GM23338 (cell line): Measurements from ENCODE around the gene GSG1L. TPM values are rescaled to one million over a fixed set of nuclear protein-coding genes. Genes with fewer than 3 reads are reported as not detected.

ENCODE experiments used
- ATAC-seq: fragments of 200-7000 bp; cut with Tn5 transposase; 3 replicates; pipeline ENCODE4 v1.9.1; 2020
- DNase-seq: peaks from one replicate; pipeline ENCODE4 v3.0.0-alpha.2; 2015; ENCODE audit warnings: low spot score
- H2AFZ ChIP-seq: fragments of 200-600 bp; sonication (generic); 2 replicates; pipeline ENCODE4 v1.8.0; 2016; ENCODE audit warnings: antibody characterized with exemption, mild to moderate bottlenecking, moderate library complexity
- H3F3A ChIP-seq: fragments of 200-600 bp; sonication (generic); replicated peaks from 2 replicates; pipeline ENCODE4 v1.8.0; 2017; ENCODE audit warnings: antibody characterized with exemption, mixed run types, low read depth
- H3K27ac ChIP-seq: fragments of 200-600 bp; sonication (generic); 2 replicates; pipeline ENCODE4 v1.6.1; 2016; ENCODE audit warnings: low read depth
- H3K27me3 ChIP-seq: fragments of 200-600 bp; sonication (generic); 2 replicates; pipeline ENCODE4 v1.8.0; 2016; ENCODE audit warnings: mild to moderate bottlenecking, mixed run types, moderate library complexity; ENCODE audit not compliant: insufficient read depth
- H3K36me3 ChIP-seq: fragments of 200-600 bp; sonication (generic); 2 replicates; pipeline ENCODE4 v1.8.0; 2016; ENCODE audit warnings: mild to moderate bottlenecking; ENCODE audit not compliant: insufficient read depth
- H3K4me1 ChIP-seq: fragments of 200-600 bp; sonication (generic); 2 replicates; pipeline ENCODE4 v1.8.0; 2016; ENCODE audit warnings: mild to moderate bottlenecking, moderate library complexity; ENCODE audit not compliant: insufficient read depth
- H3K4me2 ChIP-seq: fragments of 200-600 bp; sonication (generic); 2 replicates; pipeline ENCODE4 v1.7.1; 2017; ENCODE audit warnings: mixed run types
- H3K4me3 ChIP-seq: fragments of 200-600 bp; sonication (generic); 2 replicates; pipeline ENCODE4 v1.6.1; 2016; ENCODE audit warnings: mixed run types
- H3K79me2 ChIP-seq: fragments of 200-600 bp; sonication (generic); replicated peaks from 2 replicates; pipeline ENCODE4 v1.8.0; 2017; ENCODE audit warnings: mild to moderate bottlenecking; ENCODE audit not compliant: insufficient read depth
- H3K9me2 ChIP-seq: fragments of 200-600 bp; sonication (generic); 2 replicates; pipeline ENCODE4 v1.8.0; 2017; ENCODE audit not compliant: insufficient read depth
- H4K20me1 ChIP-seq: fragments of 200-600 bp; sonication (generic); replicated peaks from 2 replicates; pipeline ENCODE4 v1.8.0; 2017; ENCODE audit warnings: mild to moderate bottlenecking; ENCODE audit not compliant: insufficient read depth
- H3K27ac Mint-ChIP-seq: 2 replicates; pipeline ENCODE4 v1.8.0; 2020; ENCODE audit warnings: inconsistent platforms, mild to moderate bottlenecking, moderate library complexity, mixed read lengths
- H3K27me3 Mint-ChIP-seq: 3 replicates; pipeline ENCODE4 v1.8.0; 2022; ENCODE audit warnings: low read depth, mild to moderate bottlenecking, moderate library complexity, mixed read lengths, inconsistent platforms; ENCODE audit not compliant: insufficient read depth, poor library complexity
- H3K36me3 Mint-ChIP-seq: 3 replicates; pipeline ENCODE4 v1.8.0; 2021; ENCODE audit warnings: low read depth, mild to moderate bottlenecking, inconsistent platforms, moderate library complexity, mixed read lengths
- H3K4me1 Mint-ChIP-seq: 3 replicates; pipeline ENCODE4 v1.8.0; 2020; ENCODE audit warnings: mild to moderate bottlenecking, inconsistent platforms, mixed read lengths
- H3K4me3 Mint-ChIP-seq: 3 replicates; pipeline ENCODE4 v1.8.0; 2021; ENCODE audit warnings: moderate library complexity, mild to moderate bottlenecking, inconsistent platforms, mixed read lengths
- H3K9me3 Mint-ChIP-seq: 3 replicates; pipeline ENCODE4 v1.8.0; 2020; ENCODE audit warnings: moderate library complexity, mild to moderate bottlenecking, inconsistent platforms, mixed read lengths
- CREB1 ChIP-seq: fragments of 250-450 bp; sonication (Bioruptor Pico); IDR thresholded peaks from 2 replicates; pipeline ENCODE4 v1.5.0; 2020; ENCODE audit warnings: low read depth, mild to moderate bottlenecking, moderate library complexity
- ETS1 ChIP-seq: IDR thresholded peaks from 2 replicates; pipeline ENCODE4 v1.6.1; 2016; ENCODE audit warnings: antibody characterized with exemption
- EZH2 ChIP-seq: fragments of 200-600 bp; sonication (generic); IDR thresholded peaks from one replicate; pipeline ENCODE4 v1.8.0; 2017; ENCODE audit warnings: antibody characterized with exemption, mild to moderate bottlenecking, low read depth; ENCODE audit not compliant: unreplicated experiment
- EZH2phosphoT487 ChIP-seq: fragments of 200-600 bp; sonication (generic); IDR thresholded peaks from one replicate; pipeline ENCODE4 v1.8.1; 2018; ENCODE audit warnings: antibody characterized with exemption; ENCODE audit not compliant: unreplicated experiment
- JUNB ChIP-seq: IDR thresholded peaks from one replicate; pipeline ENCODE4 v1.6.1; 2016; ENCODE audit warnings: antibody characterized with exemption; ENCODE audit not compliant: unreplicated experiment
- NANOG ChIP-seq: IDR thresholded peaks from 2 replicates; pipeline ENCODE4 v1.6.1; 2016; ENCODE audit warnings: antibody characterized with exemption, borderline replicate concordance
- POLR2AphosphoS5 ChIP-seq: IDR thresholded peaks from 2 replicates; pipeline ENCODE4 v1.6.1; 2016; ENCODE audit warnings: antibody characterized with exemption, low read depth
- REST ChIP-seq: IDR thresholded peaks from one replicate; pipeline ENCODE4 v1.6.1; 2018; ENCODE audit warnings: antibody characterized with exemption; ENCODE audit not compliant: unreplicated experiment
- STAT1 ChIP-seq: IDR thresholded peaks from one replicate; pipeline ENCODE4 v1.6.1; 2016; ENCODE audit warnings: antibody characterized with exemption; ENCODE audit not compliant: unreplicated experiment
- ZNF114 ChIP-seq: fragments of 250-450 bp; sonication (Bioruptor Pico); IDR thresholded peaks from 2 replicates; pipeline ENCODE4 v1.5.0; 2020; ENCODE audit warnings: mild to moderate bottlenecking, moderate library complexity
- ZNF331 ChIP-seq: fragments of 250-450 bp; sonication (Bioruptor Pico); IDR thresholded peaks from 2 replicates; pipeline ENCODE4 v1.5.0; 2020; ENCODE audit warnings: low read depth, mild to moderate bottlenecking, moderate library complexity
- ZNF462 ChIP-seq: fragments of 250-450 bp; sonication (Bioruptor Pico); IDR thresholded peaks from 2 replicates; pipeline ENCODE4 v1.5.0; 2020; ENCODE audit warnings: mild to moderate bottlenecking, moderate library complexity
- polyA plus RNA-seq: library from polyadenylated mRNA; unstranded; fragments of >200 nt; fragmentation: Nextera tagmentation; extraction: Ambion mirVana; gene quantifications from 2 replicates; pipeline ENCODE4 v1.2.1, GENCODE V29; 2016
- total RNA-seq: library from RNA; depleted of rRNA; stranded (reverse); fragments of >200 nt; shearing (Covaris generic); gene quantifications from 2 replicates; pipeline ENCODE4 v1.2.3, GENCODE V29; 2014
- TF ChIP-seq, protein P1 (sequence below), 2 experiments: fragments of 200-600 bp in 1 of 2; sonication (generic) in 1 of 2; conservative IDR thresholded peaks; 2 replicates each; pipeline versions ENCODE4 v1.5.1 to v1.6.1; 2016 to 2017; ENCODE audit warnings: antibody characterized with exemption in 2 of 2, low read depth in 2 of 2, mild to moderate bottlenecking in 2 of 2, moderate library complexity in 1 of 2

Gene GSG1L
- total and polyA plus RNA-seq, 2 experiments from 2014 or later, result 0.36 to 0.63 TPM

- no peaks in the 10 kb centered on the region for H3K9me2 ChIP-seq
- no peaks in the 10 kb centered on the region for H3K27me3 ChIP-seq
- Mint-ChIP-seq H3K27me3 (peaks cover 6% of the 10 kb centered on the region), H3K4me3 (no peak overlapping the region), H3K4me1 (no peaks in the 10 kb centered on the region), H3K9me3 (peaks cover 24% of the 10 kb centered on the region), H3K27ac (no peak overlapping the region), H3K36me3 (peaks cover 7% of the 10 kb centered on the region; the same call in 2 of the 3 replicates)
- no peak overlapping the region for H3K27ac ChIP-seq
- H3K4me1 ChIP-seq, result no peaks in the 10 kb centered on the region
- H3K79me2 ChIP-seq, result no peaks in the 10 kb centered on the region
- H3K4me2 ChIP-seq, result no peak overlapping the region
- TF ChIP-seq NANOG (no peak), POLR2AphosphoS5 (no peak), EZH2 (no peak), JUNB (no peak), ZNF462 (no peak), CREB1 (CRISPR knock-in tag) (no peak), ZNF331 (CRISPR knock-in tag) (no peak), ETS1 (no peak), EZH2phosphoT487 (no peak), ZNF114 (no peak), STAT1 (no peak), REST (no peak)
- TF ChIP-seq, protein P1, sequence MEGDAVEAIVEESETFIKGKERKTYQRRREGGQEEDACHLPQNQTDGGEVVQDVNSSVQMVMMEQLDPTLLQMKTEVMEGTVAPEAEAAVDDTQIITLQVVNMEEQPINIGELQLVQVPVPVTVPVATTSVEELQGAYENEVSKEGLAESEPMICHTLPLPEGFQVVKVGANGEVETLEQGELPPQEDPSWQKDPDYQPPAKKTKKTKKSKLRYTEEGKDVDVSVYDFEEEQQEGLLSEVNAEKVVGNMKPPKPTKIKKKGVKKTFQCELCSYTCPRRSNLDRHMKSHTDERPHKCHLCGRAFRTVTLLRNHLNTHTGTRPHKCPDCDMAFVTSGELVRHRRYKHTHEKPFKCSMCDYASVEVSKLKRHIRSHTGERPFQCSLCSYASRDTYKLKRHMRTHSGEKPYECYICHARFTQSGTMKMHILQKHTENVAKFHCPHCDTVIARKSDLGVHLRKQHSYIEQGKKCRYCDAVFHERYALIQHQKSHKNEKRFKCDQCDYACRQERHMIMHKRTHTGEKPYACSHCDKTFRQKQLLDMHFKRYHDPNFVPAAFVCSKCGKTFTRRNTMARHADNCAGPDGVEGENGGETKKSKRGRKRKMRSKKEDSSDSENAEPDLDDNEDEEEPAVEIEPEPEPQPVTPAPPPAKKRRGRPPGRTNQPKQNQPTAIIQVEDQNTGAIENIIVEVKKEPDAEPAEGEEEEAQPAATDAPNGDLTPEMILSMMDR (conservative IDR thresholded peaks at IDR 0.05; ENCODE audit: low read depth in 2 of 2), result no peak
- H3F3A ChIP-seq, result no peaks in the 10 kb centered on the region
- H4K20me1 ChIP-seq, result no peaks in the 10 kb centered on the region
- no peak overlapping the region for H2AFZ ChIP-seq
- ATAC-seq, result no peak
- no peaks in the 10 kb centered on the region for H3K36me3 ChIP-seq
- no peak for DNase-seq
- H3K4me3 ChIP-seq, result no peak overlapping the region
Measured at GRCh38 chr16:27829975-27830374, 233.5 kb downstream of the GSG1L start.
